ENCODE results near the gene FLAD1. TPM values are rescaled to one million over a fixed set of nuclear protein-coding genes. Genes with fewer than 3 reads are reported as not detected.

FLAD1 gene
- total RNA-seq, 1 donor from 2014 or later = 28.7 TPM

- Mint-ChIP-seq H3K4me3 (ENCODE audit: unreplicated experiment) (no peak overlapping the region), H3K27me3 (ENCODE audit: low read depth) (no peaks in the 10 kb centered on the region), H3K4me1 (ENCODE audit: low read depth) (peaks cover 52% of the 10 kb centered on the region), H3K9me3 (ENCODE audit: low read depth) (no peaks in the 10 kb centered on the region), H3K36me3 (ENCODE audit: low read depth) (peaks cover 9% of the 10 kb centered on the region), H3K27ac (ENCODE audit: unreplicated experiment) (no peak overlapping the region)
- no peak for TF ChIP-seq CTCF (IDR thresholded peaks at IDR 0.05)
- no peak for DNase-seq (ENCODE audit: low spot score)
Measured at GRCh38 chr1:154971341-154971998, 11.7 kb upstream of the FLAD1 start.

- DNase-seq (ENCODE audit: low spot score) = no peak
- H3K9me3 Mint-ChIP-seq (ENCODE audit: low read depth) = no peaks in the 10 kb centered on the region
- H3K4me3 Mint-ChIP-seq (ENCODE audit: unreplicated experiment) = no peak overlapping the region
- H3K27me3 Mint-ChIP-seq (ENCODE audit: low read depth) = no peaks in the 10 kb centered on the region
- H3K36me3 Mint-ChIP-seq (ENCODE audit: low read depth) = peaks cover 9% of the 10 kb centered on the region
- peaks cover 51% of the 10 kb centered on the region for H3K4me1 Mint-ChIP-seq (ENCODE audit: low read depth)
- H3K27ac Mint-ChIP-seq (ENCODE audit: unreplicated experiment) = no peak overlapping the region
- TF ChIP-seq CTCF (IDR thresholded peaks at IDR 0.05) = no peak
Measured at GRCh38 chr1:154972213-154972516, 11.0 kb upstream of the FLAD1 start.

- no peak for DNase-seq (ENCODE audit: low spot score)
- Mint-ChIP-seq H3K4me1 (ENCODE audit: low read depth) (peaks cover 48% of the 10 kb centered on the region), H3K36me3 (ENCODE audit: low read depth) (peaks cover 9% of the 10 kb centered on the region), H3K27me3 (ENCODE audit: low read depth) (no peaks in the 10 kb centered on the region), H3K9me3 (ENCODE audit: low read depth) (no peaks in the 10 kb centered on the region), H3K27ac (ENCODE audit: unreplicated experiment) (no peak overlapping the region), H3K4me3 (ENCODE audit: unreplicated experiment) (no peak overlapping the region)
- no peak for TF ChIP-seq CTCF (IDR thresholded peaks at IDR 0.05)
Measured at GRCh38 chr1:154972517-154973343, 10.4 kb upstream of the FLAD1 start.

GRCh38 chr1:154973344-154974101 is 9.6 kb upstream of the FLAD1 start:
- peak; percentile 67 for TF ChIP-seq CTCF (IDR thresholded peaks at IDR 0.05)
- Mint-ChIP-seq H3K4me1 (ENCODE audit: low read depth) (peaks cover 40% of the 10 kb centered on the region), H3K27me3 (ENCODE audit: low read depth) (no peaks in the 10 kb centered on the region), H3K36me3 (ENCODE audit: low read depth) (peaks cover 3% of the 10 kb centered on the region), H3K27ac (ENCODE audit: unreplicated experiment) (no peak overlapping the region), H3K9me3 (ENCODE audit: low read depth) (no peaks in the 10 kb centered on the region), H3K4me3 (ENCODE audit: unreplicated experiment) (no peak overlapping the region)
- DNase-seq (ENCODE audit: low spot score) = no peak

GRCh38 chr1:154974102-154974807 is 8.9 kb upstream of the FLAD1 start, which contains the start of gene CKS1B:
TSS of gene CKS1B (plus strand) at chr1:154974681. CDS start at chr1:154974746, 65 bp downstream.
- peaks cover 2% of the 10 kb centered on the region for H3K36me3 Mint-ChIP-seq (ENCODE audit: low read depth)
- H3K9me3 Mint-ChIP-seq (ENCODE audit: low read depth) = no peaks in the 10 kb centered on the region
- H3K27me3 Mint-ChIP-seq (ENCODE audit: low read depth) = no peaks in the 10 kb centered on the region
- peaks cover 33% of the 10 kb centered on the region for H3K4me1 Mint-ChIP-seq (ENCODE audit: low read depth)
- TF ChIP-seq CTCF (IDR thresholded peaks at IDR 0.05) = no peak
- peak; percentile 98 for DNase-seq (ENCODE audit: low spot score)
- H3K4me3 Mint-ChIP-seq (ENCODE audit: unreplicated experiment) = no peak within 1 kb of the TSS
- H3K27ac Mint-ChIP-seq (ENCODE audit: unreplicated experiment) = no peak within 1 kb of the TSS
